ENCODE measurements around the gene GUCY1A1.

The GUCY1A1 gene

DNA sequence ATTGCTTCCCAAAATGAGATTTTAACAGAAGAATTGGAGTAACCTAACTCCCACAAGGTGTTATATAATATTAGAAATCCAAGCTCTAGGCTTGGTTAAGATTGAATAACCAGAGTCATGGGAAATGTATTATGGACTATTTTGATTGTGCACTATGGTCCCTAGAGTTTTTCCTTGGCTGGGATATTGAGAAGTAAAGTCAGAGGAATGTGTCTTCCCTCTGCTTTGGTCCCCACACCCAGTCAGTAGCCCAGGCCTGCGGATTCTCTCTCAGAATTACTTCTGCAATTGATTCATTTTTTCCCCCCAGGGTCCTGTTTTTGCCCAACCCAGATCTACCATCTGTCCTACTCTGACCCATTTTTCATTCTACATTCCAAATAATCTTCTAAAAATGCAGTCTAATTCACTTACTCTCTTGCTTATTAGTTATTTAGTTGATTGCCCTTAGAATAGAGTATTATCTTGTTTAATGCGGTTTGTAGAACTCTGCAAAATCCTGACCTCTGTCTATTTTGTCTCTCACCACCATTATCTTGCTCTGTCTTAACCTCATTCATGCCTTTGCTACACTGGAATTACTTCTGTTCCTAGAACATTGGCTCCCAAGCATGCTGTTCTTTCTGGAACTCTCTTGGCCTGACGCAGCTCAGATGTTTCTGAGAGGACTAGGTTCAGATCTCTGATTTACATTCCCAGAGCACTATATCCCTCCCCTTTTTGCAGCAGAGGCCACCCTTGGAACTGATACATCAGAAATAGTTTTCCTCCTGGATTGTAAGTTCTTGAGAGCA, 23.6 kb downstream of the GUCY1A1 start:
- H3K27ac ChIP-seq, result peak overlapping the region; percentile 27 to 73
- no peak for DNase-seq (ENCODE audit: low spot score)
- no peak overlapping the region for H3K4me3 ChIP-seq
- TF ChIP-seq, protein P1, sequence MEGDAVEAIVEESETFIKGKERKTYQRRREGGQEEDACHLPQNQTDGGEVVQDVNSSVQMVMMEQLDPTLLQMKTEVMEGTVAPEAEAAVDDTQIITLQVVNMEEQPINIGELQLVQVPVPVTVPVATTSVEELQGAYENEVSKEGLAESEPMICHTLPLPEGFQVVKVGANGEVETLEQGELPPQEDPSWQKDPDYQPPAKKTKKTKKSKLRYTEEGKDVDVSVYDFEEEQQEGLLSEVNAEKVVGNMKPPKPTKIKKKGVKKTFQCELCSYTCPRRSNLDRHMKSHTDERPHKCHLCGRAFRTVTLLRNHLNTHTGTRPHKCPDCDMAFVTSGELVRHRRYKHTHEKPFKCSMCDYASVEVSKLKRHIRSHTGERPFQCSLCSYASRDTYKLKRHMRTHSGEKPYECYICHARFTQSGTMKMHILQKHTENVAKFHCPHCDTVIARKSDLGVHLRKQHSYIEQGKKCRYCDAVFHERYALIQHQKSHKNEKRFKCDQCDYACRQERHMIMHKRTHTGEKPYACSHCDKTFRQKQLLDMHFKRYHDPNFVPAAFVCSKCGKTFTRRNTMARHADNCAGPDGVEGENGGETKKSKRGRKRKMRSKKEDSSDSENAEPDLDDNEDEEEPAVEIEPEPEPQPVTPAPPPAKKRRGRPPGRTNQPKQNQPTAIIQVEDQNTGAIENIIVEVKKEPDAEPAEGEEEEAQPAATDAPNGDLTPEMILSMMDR (IDR thresholded peaks at IDR 0.05), result no peak

DNA sequence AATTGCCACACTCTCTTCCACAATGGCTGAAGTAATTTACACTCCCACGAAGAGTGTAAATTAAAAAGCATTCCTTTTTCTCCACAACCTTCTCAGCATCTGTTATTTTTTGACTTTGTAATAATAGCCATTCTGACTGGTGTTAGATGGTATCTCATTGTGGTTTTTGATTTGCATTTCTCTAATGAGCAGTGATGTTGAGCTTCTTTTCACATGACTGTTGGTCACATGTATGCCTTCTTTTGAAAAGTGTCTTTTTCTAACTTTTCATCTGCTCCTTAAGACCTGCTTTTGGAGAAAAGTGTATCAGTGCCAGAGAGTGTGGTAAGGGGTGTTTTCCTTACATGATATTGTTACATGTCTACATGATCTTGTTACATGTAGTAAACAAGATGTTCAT, 25.7 kb downstream of the GUCY1A1 start:
- H3K27ac ChIP-seq, result no peak overlapping the region
- H3K4me3 ChIP-seq, result no peak overlapping the region
- TF ChIP-seq, protein P1 (IDR thresholded peaks at IDR 0.05), result no peak
- no peak for DNase-seq (ENCODE audit: low spot score)

DNA sequence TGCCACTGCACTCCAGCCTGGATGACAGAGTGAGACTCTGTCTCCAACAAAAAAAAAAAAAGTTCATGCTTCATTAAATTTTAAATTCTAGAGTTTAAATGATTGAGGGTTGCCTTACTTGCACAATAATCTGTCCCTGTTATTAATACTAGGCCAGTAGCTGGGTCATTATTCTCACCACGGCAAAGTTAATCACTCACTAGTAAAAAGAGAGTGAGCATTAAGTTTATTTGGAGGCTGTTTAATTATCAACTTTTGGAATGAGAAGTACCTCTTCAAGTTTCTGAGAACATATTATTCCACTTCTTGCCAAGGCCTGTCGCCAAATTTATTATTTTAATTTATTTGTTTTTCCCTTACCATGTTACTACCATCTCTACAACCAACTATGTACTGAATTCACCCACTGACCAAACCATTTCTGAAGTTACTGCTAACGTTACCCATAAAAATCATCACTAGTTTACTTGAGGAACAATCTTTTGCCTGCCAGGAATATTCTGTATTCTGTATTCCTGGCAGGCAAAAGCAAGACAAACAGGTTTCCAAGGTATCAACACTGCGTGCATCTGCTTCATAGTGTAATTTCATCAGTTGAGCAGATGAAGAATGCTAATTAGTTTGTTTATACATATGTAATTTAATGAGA, 26.5 kb downstream of the GUCY1A1 start:
- Histone ChIP-seq H3K4me3 (no peak overlapping the region), H3K27ac (peak overlapping the region; percentile 15 to 20)
- TF ChIP-seq, protein P1 (IDR thresholded peaks at IDR 0.05), result no peak
- DNase-seq (ENCODE audit: low spot score), result no peak

DNA sequence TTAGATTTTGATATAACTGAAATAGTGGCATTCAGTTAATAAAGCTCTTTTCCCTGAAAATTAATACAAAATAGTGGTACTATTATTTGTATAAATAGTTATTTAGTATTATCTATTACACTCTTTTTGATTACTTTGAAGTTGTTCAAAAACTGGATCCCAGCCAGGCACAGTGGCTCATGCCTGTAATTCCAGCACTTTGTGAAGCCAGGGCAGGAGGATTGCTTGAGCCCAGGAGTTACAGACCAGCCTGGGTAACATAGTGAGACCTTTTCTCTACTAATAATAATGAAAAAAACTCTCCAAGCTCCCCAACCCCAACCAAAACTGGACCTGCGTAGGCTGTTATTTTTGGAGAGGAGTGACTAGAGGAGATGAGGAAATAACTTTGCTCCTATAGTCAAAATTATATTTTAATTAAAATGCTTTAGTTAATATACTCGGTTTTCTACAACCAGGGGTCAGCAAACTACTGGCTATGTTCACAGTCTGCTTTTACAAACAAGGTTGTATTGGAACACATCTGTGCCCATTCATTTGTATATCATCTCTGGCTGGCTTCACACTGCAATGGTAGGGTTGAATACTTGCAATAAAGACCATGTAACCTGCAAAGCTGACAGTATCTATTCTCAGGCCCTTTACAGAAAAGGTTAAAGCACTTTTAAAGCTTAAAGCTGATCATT, 27.6 kb downstream of the GUCY1A1 start:
- no peak for DNase-seq (ENCODE audit: low spot score)
- H3K27ac ChIP-seq, result peak overlapping the region in 1 of 2 donors; percentile 15
- no peak overlapping the region for H3K4me3 ChIP-seq
- TF ChIP-seq, protein P1 (IDR thresholded peaks at IDR 0.05), result no peak

DNA sequence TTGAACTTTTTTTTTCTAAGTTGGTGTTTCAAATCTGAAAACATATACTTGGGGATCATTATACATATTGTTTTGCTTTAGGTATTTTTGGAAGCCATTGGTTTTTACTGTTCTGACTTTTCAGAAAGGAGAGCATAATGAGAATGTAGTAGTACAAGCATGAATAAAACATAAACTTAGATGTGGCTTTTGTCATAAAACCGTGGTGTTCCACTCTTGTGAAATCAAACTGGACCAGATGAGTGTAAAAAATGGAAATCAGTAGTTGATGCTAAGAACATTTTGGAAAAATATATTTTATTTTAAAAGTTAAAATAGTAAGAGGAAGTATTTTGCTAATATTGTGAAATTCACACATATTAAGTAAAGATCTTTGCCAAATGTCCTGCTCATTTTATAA, 29.6 kb downstream of the GUCY1A1 start:
- TF ChIP-seq, protein P1 (IDR thresholded peaks at IDR 0.05), result no peak
- DNase-seq (ENCODE audit: low spot score), result no peak
- no peak overlapping the region for H3K4me3 ChIP-seq
- H3K27ac ChIP-seq, result no peak overlapping the region

DNA sequence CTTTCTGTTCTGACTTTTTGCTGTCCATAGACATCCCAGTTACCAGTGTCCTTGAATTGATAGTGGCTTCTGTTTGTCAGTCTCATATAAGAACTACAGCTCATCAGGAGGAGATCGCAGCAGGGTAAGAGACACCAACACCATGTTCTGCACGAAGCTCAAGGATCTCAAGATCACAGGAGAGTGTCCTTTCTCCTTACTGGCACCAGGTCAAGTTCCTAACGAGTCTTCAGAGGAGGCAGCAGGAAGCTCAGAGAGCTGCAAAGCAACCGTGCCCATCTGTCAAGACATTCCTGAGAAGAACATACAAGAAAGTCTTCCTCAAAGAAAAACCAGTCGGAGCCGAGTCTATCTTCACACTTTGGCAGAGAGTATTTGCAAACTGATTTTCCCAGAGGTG, 30.1 kb downstream of the GUCY1A1 start:
- H3K27ac ChIP-seq, result no peak overlapping the region
- no peak for DNase-seq (ENCODE audit: low spot score)
- no peak overlapping the region for H3K4me3 ChIP-seq
- TF ChIP-seq, protein P1 (IDR thresholded peaks at IDR 0.05), result no peak
